ENCODE data around the gene UNC45A.

UNC45A gene

DNA sequence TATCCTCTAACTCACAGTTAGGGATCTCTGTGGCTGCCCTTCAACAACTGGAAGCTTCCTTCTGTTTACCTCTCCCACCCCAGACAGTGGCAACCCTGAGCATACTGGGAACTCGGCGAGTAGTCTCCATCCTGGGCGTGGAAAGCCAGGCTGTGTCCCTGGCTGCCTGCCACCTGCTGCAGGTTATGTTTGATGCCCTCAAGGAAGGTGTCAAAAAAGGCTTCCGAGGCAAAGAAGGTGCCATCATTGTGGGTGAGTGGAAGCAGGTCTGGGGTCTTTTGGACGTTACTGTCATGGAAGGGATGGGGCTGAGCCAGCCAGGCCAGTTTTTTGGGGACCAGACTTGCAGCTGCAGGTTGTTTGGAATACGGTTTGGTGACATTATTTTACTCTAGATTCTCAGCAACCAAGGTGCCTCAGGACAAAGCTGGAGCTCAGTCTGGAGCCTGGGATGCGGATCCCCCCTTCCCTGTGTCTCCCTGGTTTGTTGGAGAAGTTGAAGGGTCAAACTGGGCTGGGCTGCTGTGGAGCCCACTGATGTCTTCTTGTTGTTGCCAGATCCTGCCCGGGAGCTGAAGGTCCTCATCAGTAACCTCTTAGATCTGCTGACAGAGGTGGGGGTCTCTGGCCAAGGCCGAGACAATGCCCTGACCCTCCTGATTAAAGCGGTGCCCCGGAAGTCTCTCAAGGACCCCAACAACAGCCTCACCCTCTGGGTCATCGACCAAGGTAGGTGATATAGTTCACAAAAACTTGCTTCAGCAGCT lies 7.5 kb downstream of the UNC45A start:
- DNase-seq (ENCODE audit: low read depth): no peak

DNA sequence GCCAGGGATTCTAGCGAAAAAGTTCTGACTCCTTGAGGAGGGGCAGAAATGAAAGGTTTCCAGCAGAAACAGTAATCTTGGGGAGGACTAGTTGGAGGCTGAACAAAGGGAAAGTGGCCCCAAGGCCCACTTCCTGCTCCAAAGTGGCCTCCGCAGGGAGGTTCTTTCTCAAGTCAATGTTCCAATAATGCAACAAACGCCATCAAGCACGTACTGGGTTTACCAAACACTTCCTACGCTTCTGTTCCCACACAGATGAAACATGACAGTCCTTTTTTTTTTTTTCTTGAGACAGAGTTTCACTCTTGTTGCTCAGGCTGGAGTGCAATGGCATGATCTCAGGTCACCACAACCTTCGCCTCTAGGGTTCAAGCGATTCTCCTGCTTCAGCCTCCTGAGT lies 10.0 kb downstream of the UNC45A start:
- no peak for DNase-seq (ENCODE audit: low read depth)

DNA sequence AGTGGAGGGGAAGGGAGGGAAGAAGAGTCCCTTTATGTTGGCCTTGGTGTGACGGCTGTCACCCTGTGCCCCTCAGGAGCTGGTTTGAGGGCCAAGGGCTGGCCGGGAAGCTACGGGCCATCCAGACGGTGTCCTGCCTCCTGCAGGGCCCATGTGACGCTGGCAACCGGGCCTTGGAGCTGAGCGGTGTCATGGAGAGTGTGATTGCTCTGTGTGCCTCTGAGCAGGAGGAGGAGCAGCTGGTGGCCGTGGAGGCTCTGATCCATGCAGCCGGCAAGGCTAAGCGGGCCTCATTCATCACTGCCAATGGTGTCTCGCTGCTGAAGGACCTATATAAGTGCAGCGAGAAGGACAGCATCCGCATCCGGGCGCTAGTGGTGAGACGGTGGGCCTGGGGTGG lies 11.5 kb downstream of the UNC45A start:
- DNase-seq (ENCODE audit: low read depth): no peak

DNA sequence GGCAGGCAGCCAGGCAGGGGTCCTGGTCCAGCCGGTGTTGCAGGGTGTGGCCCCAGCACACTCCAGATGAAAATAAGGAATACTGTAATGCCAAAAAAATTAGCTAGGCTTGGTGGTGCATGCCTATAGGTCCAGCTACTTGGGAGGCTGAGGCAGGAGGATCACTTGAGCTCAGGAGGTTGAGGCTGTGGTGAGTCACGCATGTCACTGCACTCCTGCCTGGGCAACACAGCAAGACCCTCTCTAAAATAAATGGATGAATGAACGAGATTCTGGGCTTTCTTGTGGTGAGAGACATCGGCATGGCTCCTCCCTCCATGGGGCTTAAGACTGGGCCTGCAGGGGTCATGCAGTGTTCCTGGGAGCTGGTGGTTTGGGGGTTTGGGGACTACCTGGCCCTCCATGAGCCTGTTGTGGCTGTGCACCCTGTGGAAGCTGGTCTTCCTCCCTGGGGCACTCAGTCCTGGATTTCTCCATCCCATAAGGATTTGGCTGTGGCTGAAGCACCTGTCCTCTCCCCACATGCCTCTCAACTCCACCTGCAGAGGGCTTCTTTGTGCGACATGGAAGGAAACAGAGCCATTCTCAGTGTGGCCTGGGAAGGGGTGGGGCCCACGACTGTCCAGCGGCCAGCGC lies 12.0 kb downstream of the UNC45A start:
- DNase-seq (ENCODE audit: low read depth): no peak

DNA sequence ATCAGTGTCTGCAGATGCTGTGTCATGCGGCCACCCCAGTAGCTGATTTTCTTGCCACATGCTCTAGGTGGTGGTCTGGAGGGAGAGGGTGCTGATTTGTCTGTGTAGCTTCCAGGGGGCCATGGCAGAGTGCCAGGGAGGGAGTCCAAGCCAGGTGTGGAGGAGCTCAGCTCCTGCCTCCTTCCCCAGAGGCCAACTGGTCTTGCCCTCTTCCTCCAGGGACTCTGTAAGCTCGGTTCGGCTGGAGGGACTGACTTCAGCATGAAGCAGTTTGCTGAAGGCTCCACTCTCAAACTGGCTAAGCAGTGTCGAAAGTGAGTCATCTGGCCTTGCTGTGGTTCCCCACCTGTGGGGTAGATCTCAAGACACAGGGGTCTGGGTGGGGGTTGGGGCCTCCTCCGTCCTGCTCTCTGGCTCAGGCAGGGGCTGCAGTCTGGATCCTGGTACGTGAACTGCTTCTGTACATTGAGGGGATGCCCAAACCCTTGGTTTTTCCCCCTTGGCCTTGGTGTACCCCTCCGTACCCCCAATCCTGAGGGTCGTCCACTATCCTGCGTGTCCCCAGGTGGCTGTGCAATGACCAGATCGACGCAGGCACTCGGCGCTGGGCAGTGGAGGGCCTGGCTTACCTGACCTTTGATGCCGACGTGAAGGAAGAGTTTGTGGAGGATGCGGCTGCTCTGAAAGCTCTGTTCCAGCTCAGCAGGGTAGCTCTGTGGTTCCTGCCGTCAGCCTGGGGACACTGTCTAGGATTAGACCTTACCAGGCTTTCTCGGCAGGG lies 12.7 kb downstream of the UNC45A start:
- DNase-seq (ENCODE audit: low read depth): no peak

DNA sequence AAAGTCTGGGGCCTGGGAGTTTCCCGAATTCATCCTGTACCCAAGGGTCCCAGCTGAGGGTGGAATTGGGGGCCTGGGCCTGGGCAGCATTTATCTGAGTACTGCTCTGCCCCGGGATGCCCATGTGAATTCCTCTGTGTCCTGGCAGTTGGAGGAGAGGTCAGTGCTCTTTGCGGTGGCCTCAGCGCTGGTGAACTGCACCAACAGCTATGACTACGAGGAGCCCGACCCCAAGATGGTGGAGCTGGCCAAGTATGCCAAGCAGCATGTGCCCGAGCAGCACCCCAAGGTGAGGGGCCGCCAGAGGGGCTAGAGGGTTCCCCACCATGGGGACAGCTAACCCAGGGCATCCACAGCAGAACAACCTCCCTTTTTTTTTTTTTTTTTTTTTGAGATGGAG lies 13.4 kb downstream of the UNC45A start:
- DNase-seq (ENCODE audit: low read depth): no peak

DNA sequence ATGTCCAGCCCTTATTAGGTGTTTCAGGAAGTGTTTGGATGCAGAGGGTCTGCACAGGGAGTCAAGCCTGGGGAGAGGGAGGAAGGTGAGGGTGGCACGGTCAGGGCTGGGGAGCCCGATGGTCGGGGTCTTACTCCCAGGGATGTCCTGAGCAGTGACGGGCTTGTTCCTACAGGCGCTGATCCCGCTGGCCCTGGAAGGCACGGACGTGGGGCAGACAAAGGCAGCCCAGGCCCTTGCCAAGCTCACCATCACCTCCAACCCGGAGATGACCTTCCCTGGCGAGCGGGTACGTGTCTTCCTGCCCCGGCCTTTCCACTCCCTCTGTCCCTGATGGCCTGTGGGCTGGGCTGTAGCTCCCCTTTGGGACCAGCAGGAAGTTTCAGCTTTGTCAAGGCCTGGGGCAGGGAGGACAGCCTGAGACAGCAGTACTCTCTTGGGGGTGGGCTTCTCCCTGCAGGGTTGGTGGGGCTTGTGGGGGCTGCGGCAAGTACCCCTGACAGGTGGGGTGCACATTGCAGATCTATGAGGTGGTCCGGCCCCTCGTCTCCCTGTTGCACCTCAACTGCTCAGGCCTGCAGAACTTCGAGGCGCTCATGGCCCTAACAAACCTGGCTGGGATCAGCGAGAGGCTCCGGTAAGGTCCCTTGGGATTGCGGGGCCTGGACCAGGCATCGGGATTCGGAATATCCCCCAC lies 15.0 kb downstream of the UNC45A start:
- no peak for DNase-seq (ENCODE audit: low read depth)

DNA sequence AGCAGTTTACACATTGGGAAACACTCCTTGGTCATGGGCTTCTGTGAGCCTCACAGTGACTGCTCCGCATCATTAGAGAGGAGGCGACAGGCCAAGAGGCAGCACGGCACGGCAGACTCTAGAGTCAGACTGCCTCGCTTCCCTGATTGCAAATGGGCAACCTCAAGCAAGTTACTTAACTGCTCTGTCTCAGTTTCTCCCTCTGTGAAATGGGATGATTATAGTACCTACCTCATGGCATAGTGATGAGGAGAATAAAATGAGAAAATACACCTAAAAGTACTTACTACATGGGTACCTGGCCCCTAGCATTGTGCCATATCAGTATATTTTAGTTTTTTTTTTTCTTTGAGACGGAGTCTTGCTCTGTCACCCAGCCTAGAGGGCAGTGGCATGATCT lies 15.6 kb downstream of the UNC45A start:
- no peak for DNase-seq (ENCODE audit: low read depth)

DNA sequence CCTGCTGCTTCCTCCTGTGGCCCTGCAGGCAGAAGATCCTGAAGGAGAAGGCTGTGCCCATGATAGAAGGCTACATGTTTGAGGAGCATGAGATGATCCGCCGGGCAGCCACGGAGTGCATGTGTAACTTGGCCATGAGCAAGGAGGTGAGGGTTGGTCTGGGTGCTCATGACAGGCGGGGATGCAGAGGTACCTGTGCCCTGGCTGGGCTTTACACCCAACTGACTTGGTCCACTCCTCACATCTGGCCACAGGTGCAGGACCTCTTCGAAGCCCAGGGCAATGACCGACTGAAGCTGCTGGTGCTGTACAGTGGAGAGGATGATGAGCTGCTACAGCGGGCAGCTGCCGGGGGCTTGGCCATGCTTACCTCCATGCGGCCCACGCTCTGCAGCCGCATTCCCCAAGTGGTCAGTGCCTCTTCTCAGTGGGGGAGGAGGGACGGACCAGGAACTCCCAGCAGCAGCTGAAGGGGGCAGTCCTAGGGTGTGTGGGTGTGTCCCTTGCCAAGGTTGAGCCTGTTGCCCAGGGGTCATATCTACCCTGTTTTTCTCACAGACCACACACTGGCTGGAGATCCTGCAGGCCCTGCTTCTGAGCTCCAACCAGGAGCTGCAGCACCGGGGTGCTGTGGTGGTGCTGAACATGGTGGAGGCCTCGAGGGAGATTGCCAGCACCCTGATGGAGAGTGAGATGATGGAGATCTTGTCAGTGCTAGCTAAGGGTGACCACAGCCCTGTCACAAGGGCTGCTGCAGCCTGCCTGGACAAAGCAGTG lies 18.0 kb downstream of the UNC45A start:
- no peak for DNase-seq (ENCODE audit: low read depth)

DNA sequence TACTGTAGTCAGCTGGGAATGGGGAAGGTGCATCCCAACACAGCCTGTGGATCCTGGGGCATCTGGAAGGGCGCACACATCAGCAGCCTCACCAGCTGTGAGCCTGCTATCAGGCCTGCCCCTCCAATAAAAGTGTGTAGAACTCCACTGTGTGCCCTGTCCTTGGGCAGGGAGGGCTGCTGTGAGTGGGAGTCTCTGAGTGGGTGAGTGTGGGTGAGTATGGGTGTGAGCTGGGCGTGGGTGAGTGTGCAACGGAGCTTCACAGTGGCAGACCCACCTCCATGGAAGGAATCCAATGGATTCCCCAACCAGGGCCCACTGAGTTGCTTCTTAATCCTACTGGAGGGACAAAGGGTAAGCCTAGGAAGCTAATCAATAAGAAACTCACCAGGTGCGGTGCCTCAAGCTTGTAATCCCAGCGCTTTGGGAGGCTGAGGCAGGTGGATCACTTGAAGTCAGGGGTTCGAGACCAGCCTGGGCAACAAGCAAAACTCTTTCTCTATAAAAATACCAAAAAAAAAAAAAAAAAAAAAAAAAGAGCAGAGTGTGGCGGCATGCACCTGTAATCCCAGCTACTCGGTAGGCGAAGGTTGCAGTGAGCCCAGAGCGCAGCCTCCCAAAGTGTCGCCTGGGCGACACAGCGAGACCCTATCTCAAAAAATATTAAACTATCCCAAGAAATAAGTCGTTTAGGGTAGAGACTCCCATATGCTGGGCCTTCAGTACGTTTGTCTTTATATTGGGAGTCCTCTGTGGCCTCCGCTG lies 19.0 kb downstream of the UNC45A start:
- no peak for DNase-seq (ENCODE audit: low read depth)

DNA sequence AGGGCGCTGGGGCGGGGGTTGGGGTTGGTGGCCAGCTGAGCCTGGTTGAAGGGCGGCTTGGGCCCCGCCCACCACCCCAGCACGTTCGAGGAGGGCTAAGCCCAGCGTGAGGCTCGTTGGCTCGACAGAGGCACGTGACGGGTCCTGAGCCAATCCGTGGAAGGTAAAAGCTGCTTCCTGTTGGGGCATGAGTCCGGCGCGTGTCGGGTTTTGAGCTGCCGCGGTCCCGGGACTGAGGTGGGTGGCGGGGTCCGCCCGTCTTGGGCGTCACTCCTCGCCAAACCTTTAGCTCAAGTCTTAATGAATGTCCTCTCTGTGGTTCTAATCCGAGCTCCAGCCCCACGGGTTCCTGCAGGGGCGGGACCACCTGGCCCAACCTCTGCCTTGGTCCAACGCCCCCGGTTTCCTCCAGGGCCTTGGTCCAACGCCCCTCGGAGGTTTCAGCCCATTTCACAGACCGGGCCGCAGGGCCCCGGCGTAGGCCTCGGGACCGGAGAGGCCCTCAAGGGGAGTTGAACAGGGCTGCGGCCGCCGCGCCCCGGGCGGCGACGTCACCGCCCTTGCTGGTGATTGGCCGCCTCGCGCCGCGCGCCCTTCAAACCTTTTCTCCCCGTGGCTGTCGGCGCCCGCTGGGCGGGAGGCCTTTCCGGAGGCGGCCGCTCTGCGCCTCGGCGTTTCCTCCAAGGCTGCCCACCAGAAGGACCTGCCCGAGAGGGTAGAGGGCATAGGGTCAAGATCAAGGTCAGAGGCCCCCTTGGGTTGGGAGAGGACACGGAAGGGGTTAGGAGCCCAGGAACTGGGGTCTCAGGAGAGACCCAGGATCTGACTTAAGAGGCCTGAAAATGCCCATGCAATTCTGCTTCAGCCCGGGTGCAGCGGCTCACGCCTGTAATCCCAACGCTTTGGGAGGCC lies 19.9 kb downstream of the UNC45A start, which contains the start of gene RCCD1:
Gene RCCD1 (plus strand): TSS at position 173 of the 912 bp plus-strand sequence. CDS start 1,851 bp downstream, outside the sequence.
- peak; percentile 80 for DNase-seq (ENCODE audit: low read depth)

DNA sequence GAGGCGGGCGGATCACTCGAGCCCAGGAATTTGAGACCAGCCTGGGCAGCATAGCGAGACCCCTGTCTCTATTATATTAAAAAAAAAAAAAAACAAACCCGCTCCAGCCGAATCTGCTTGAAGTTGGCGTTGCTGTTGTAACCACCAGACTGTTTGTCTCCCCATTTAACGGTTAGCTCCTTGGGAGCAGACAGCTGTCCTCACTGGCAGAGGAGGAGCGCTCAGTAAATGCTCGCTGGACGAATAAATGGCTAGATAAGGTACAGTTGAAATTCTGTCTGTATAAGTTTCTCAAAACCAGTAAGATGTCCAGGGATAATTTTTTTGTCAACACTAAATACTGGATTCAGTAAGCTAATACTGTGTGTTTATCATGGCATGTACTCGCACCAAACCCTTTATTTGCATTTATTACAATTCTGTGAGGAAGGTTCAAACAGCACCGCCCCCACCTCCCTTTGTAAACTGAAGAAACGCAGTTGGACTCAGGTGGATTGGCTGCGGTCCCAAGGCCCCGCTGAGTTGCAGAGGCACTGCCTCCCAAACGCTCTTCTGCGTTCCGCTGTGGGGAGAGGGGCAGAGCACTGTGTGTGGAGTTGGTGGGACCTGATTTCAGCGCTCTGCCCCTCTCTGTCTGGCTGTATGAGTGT lies 20.7 kb downstream of the UNC45A start:
- no peak for DNase-seq (ENCODE audit: low read depth)

DNA sequence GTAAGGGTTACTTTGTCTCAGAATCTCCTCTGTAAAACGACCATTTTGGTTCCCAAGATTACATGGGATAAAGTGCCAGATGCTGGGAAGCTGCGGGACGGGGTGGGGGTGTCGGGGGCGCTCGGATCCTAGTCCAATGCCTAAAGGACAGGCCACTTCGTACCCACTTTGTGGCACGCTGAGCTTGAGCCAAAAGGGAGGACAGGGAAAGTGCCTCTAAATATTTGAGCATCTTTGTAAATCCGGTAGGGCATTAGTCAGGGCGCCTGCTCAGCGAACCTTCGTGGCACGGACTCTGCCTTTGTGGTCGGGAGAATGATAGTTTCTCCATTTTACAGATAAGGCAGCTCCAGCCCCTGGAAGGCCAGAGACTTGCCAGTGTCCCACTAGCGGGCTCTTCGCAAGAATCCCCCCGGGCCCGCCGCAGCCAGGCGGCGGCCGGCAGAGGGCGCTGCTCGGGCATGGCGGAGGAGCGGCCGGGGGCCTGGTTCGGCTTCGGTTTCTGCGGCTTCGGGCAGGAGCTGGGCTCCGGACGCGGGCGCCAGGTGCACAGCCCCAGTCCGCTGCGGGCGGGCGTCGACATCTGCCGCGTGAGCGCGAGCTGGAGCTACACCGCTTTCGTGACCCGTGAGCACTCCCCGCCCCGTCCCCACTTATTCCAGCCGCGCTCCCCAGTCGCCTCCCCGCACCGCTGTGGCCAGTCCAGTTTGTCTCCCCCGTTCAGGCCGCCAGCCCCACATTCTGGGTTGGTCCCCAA lies 21.4 kb downstream of the UNC45A start:
- DNase-seq (ENCODE audit: low read depth): peak; percentile 55

DNA sequence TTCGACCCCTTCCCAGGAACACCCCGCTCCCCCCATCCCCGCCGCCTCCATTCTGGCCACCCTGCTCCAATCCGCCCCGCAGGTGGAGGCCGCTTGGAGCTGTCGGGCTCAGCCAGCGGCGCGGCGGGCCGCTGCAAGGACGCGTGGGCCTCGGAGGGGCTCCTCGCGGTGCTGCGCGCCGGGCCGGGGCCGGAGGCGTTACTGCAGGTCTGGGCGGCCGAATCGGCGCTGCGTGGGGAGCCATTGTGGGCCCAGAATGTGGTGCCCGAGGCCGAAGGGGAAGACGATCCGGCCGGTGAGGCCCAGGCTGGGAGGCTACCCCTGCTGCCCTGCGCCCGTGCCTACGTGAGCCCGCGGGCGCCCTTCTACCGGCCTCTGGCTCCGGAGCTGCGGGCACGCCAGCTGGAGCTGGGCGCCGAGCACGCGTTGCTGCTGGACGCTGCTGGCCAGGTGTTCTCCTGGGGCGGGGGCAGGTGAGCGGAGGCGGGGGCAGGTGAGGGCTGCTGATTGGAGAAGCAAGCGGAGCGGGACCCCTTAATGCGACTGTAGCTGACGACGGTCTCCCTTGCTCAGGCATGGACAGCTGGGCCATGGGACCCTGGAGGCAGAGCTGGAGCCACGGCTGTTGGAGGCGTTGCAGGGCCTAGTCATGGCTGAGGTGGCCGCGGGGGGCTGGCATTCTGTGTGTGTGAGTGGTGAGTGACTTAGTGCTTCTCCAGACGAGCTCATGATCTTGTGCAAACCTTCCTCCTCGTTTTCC lies 22.1 kb downstream of the UNC45A start:
- no peak for DNase-seq (ENCODE audit: low read depth)

DNA sequence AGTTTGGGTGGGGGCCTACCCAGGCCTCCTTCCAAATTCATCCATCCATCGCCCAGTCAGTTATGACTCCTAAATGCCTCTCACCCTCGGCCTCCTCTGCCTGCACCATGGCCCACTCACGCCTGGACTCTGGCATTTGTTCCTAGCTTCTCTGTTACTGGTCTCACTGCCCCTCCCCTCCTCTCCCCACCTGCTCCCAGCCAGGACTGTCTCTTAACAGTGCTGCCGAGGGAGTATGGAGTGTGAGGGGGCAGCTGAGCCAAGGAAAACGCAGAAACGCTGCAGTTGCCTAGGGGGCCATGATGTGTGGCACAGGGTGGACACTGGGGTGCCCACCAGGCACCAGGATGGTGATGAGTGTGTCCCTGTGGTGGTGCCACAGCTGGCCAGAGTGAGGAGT lies 22.7 kb downstream of the UNC45A start:
- DNase-seq (ENCODE audit: low read depth): no peak

DNA sequence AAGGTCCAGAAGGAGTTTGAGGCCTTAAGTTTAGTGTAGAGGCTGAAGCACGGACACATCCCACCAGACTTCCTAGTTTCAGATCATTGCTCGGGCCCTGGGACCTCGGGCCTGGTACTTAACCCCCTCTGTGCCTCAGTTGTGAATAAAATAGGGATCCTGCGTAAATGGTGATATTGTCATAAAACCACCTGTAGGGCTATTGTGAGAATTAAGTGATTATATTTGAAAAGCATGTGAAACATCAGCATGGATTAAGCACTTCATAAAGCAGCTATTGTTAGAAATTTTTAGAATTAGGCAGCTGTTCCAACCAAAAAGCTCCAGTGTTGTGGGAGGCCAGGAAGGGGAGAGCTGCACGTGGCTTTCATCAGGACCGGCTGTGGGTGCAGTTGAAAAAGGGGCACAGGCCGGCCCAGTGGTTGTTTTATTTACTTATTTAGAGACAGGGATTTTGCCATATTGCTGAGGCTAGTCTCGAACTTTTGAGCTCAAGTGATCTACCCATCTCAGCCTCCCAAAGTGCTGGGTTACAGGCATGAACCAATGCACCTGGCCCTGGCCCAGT lies 24.0 kb downstream of the UNC45A start:
- no peak for DNase-seq (ENCODE audit: low read depth)

DNA sequence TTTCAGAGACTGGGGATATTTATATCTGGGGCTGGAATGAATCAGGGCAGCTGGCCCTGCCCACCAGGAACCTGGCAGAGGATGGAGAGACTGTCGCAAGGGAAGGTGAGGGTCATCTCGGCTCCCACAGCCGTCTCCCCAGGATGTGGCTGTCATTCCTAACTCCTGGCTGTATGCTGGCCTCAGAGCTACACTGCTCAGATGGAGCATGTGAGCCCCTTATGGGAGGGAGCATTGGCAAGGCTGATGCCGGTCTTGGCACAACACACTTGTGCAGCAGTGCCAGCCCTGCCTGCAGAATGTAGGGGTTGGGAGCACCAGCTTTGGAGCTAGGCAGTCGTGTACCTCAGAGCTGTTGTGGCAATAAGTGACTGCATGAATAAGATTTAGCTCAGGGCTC lies 24.8 kb downstream of the UNC45A start:
- DNase-seq (ENCODE audit: low read depth): no peak

All from activated T-helper 9 cell treated with anti-CD3 and anti-CD28 coated beads, Interleukin-2, amount 50 U/mL, for 16 hours (primary cell).